Measurements from ENCODE around the gene FOXO3. TPM values are rescaled to one million over a fixed set of nuclear protein-coding genes. Genes with fewer than 3 reads are reported as not detected.

FOXO3 gene
- total RNA-seq, 3 donors from 2014 or later (not counting 1 experiment from before 2014, with no cell fraction given) = 43.1 to 70.4 (median 51.3) TPM

DNA sequence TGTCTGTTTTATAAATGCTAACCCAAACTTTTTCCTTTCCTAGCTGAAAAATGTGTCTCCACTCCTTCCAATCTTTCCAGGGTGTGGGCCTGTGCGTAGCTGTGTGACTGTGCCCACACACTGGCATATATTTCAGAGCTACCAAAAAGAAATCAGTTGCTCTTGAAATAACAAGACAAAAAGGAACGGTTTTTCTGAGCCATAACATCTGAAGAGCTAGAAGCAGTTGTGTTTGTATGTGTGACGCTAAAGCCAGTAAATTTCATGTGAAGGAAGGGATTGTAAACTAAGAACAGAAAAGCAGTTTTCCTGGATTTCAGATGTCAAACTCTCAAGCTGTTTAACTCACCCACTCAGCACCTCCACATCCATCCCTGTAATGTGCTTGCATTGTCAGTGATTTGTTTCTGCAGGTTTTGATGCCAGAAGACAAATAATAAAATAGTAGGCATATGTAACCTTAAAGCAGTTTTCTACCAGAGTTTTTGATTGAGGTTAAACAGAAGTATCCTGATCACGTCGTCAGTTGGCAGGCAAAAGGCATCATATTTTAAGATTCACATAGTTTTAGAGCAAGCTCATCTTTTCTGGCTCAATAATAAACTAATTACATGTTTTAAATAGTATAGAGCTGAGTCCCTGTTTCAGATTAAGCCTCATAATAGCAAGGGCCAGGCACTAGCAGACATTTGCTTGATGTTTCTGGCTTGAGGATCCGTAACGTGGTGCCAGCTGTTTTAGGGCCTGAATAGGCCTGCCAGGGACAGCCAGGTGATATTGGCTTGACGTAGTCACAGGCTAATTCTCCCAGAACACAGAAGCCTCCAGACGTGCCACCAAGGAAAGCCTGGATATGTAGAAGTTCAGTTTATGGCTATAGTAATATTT is 90.9 kb downstream of the FOXO3 start:
- Mint-ChIP-seq H3K4me1 (peaks cover 56 to 70% of the 10 kb centered on the region in 2 donors), H3K36me3 (no peaks in the 10 kb centered on the region), H3K27ac (peak overlapping the region; percentile 9 to 59), H3K9me3 (no peaks in the 10 kb centered on the region), H3K4me3 (no peak overlapping the region), H3K27me3 (ENCODE audit: low read depth in 2 of 2) (no peaks in the 10 kb centered on the region)
- WGBS (ENCODE audit: insufficient coverage) = 98% methylated on average over 9 of the region's 9 CpGs
- ATAC-seq (no peak), DNase-seq (no peak)
- Histone ChIP-seq H3K9me3 (ENCODE audit: control insufficient read depth, insufficient read depth, low read length) (no peaks in the 10 kb centered on the region), H3K27ac (ENCODE audit: low read length) (no peak overlapping the region), H3K4me1 (ENCODE audit: control insufficient read depth, insufficient read depth, low read length) (peaks cover 22% of the 10 kb centered on the region), H3K4me3 (ENCODE audit: low read length) (no peak overlapping the region), H3K27me3 (ENCODE audit: control insufficient read depth, insufficient read depth, low read length) (no peaks in the 10 kb centered on the region), H3K36me3 (ENCODE audit: control insufficient read depth, insufficient read depth, low read length) (peaks cover 4% of the 10 kb centered on the region)
- intact Hi-C loops (cut with micrococcal nuclease) = no loop called here
- TF ChIP-seq, protein P1, sequence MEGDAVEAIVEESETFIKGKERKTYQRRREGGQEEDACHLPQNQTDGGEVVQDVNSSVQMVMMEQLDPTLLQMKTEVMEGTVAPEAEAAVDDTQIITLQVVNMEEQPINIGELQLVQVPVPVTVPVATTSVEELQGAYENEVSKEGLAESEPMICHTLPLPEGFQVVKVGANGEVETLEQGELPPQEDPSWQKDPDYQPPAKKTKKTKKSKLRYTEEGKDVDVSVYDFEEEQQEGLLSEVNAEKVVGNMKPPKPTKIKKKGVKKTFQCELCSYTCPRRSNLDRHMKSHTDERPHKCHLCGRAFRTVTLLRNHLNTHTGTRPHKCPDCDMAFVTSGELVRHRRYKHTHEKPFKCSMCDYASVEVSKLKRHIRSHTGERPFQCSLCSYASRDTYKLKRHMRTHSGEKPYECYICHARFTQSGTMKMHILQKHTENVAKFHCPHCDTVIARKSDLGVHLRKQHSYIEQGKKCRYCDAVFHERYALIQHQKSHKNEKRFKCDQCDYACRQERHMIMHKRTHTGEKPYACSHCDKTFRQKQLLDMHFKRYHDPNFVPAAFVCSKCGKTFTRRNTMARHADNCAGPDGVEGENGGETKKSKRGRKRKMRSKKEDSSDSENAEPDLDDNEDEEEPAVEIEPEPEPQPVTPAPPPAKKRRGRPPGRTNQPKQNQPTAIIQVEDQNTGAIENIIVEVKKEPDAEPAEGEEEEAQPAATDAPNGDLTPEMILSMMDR (IDR thresholded peaks at IDR 0.05) = no peak

DNA sequence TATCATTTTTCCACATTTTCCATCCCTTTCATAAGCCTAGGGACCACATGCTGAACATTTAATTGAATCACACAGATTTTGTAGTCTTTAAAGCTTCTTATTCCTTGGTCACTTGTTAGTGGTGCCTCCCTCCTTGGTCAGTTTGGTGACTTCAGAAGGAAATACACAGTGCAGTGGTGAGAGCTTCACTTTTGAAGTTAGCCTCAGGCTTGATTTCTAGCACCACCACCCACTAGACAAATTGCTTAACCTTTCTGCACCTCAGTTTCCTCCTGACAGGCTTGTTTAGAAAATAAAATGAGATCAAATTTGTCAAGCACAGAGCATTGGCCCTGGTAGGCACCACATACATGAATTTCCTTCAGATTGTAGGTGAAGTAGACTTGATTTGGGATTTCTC is 91.7 kb downstream of the FOXO3 start:
- H3K36me3 ChIP-seq (ENCODE audit: control insufficient read depth, insufficient read depth, low read length) = peaks cover 4% of the 10 kb centered on the region
- no peak overlapping the region for H3K4me3 ChIP-seq (ENCODE audit: low read length)
- TF ChIP-seq, protein P1 (IDR thresholded peaks at IDR 0.05) = no peak
- H3K27me3 Mint-ChIP-seq (ENCODE audit: low read depth in 2 of 2) = no peaks in the 10 kb centered on the region
- no peaks in the 10 kb centered on the region for H3K9me3 Mint-ChIP-seq
- no peaks in the 10 kb centered on the region for H3K27me3 ChIP-seq (ENCODE audit: control insufficient read depth, insufficient read depth, low read length)
- peaks cover 22% of the 10 kb centered on the region for H3K4me1 ChIP-seq (ENCODE audit: control insufficient read depth, insufficient read depth, low read length)
- ATAC-seq (peak; percentile 40 to 65 (median 45)), DNase-seq (no peak)
- H3K36me3 Mint-ChIP-seq = no peaks in the 10 kb centered on the region
- H3K4me3 Mint-ChIP-seq = peak overlapping the region; percentile 45
- H3K27ac ChIP-seq (ENCODE audit: low read length) = no peak overlapping the region
- peaks cover 64 to 73% of the 10 kb centered on the region in 2 donors for H3K4me1 Mint-ChIP-seq
- intact Hi-C loops (cut with micrococcal nuclease) = no loop called here
- H3K9me3 ChIP-seq (ENCODE audit: control insufficient read depth, insufficient read depth, low read length) = no peaks in the 10 kb centered on the region
- H3K27ac Mint-ChIP-seq = peak overlapping the region; percentile 3 to 59

DNA sequence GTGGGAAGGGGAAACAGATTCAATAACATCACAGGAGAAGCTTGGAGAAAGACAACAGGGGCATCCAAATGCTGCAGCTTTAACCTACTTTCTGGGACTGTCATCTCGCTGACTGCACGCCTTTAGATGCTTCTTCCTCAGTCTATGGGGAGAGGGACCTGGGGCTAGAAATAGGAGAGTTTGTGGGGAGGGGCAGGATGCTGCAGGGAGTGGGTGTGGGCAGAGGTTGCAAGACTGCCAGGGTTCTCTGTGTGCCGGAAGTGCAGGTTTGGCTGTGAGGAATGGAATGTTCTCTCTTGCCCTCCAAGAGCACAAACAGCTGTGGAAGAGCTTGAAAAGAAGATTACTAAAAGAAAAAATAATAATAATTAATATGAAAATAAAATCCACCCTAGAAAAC is 93.2 kb downstream of the FOXO3 start:
- TF ChIP-seq, protein P1 (IDR thresholded peaks at IDR 0.05) = no peak
- peaks cover 78 to 85% of the 10 kb centered on the region in 2 donors for H3K4me1 Mint-ChIP-seq
- no peaks in the 10 kb centered on the region for H3K36me3 ChIP-seq (ENCODE audit: control insufficient read depth, insufficient read depth, low read length)

More for the DNA sequence above, 93.2 kb downstream of the FOXO3 start:
- intact Hi-C loops (cut with micrococcal nuclease) = no loop called here
- Mint-ChIP-seq H3K27ac (peak overlapping the region in 1 of 2 donors; percentile 14), H3K27me3 (ENCODE audit: low read depth in 2 of 2) (no peaks in the 10 kb centered on the region), H3K9me3 (no peaks in the 10 kb centered on the region), H3K36me3 (no peaks in the 10 kb centered on the region), H3K4me3 (peak overlapping the region; percentile 32)
- H3K27me3 ChIP-seq (ENCODE audit: control insufficient read depth, insufficient read depth, low read length) = no peaks in the 10 kb centered on the region
- H3K9me3 ChIP-seq (ENCODE audit: control insufficient read depth, insufficient read depth, low read length) = no peaks in the 10 kb centered on the region
- H3K4me1 ChIP-seq (ENCODE audit: control insufficient read depth, insufficient read depth, low read length) = peaks cover 22% of the 10 kb centered on the region
- H3K4me3 ChIP-seq (ENCODE audit: low read length) = no peak overlapping the region
- no peak for ATAC-seq
- WGBS (ENCODE audit: insufficient coverage) = 54% methylated on average over 3 of the region's 3 CpGs
- DNase-seq = no peak
- no peak overlapping the region for H3K27ac ChIP-seq (ENCODE audit: low read length)
